HCT116 (cell line): Measurements from ENCODE around the gene DMD. TPM values are rescaled to one million over a fixed set of nuclear protein-coding genes. Genes with fewer than 3 reads are reported as not detected.

ENCODE experiments used
- ATAC-seq: fragments of 200-7000 bp; cut with Tn5 transposase; 2 replicates; pipeline ENCODE4 v1.9.1; 2020; ENCODE audit warnings: mild to moderate bottlenecking, moderate library complexity
- BruUV-seq: library from RNA; stranded (reverse); fragments of 400-500 nt; replicated peaks from 2 replicates; lab custom pipeline; 2021; lab: Mats Ljungman, UMichigan
- CTCF ChIA-PET: fragments of 300-600 bp; sonication (Branson Sonifier 250); formaldehyde crosslinking; loops from one replicate; lab custom pipeline; 2021; ENCODE audit warnings: antibody characterized with exemption; lab: Charles Lee
- POLR2A ChIA-PET: fragments of 300-600, 350-600 bp; sonication (Branson Sonifier 250); formaldehyde crosslinking; loops from one replicate; lab custom pipeline; 2021; ENCODE audit warnings: antibody characterized with exemption; lab: Charles Lee
- RAD21 ChIA-PET, 2 experiments: fragments of 300-600 bp; sonication (Branson Sonifier 250); formaldehyde crosslinking; loops; one replicate each; lab custom pipeline; 2023; ENCODE audit warnings: low total read pairs in 2 of 2; ENCODE audit not compliant: uncharacterized antibody in 2 of 2, unreplicated experiment in 2 of 2, low non-redundant PET in 1 of 2; lab: Charles Lee
- DNase-seq: peaks from one replicate; pipeline ENCODE4 v3.0.0-alpha.2; 2010; ENCODE audit warnings: low read depth, low spot score
- H2AFZ ChIP-seq: fragments of 200-600 bp; shearing (Covaris generic), sonication (generic); 2 replicates; pipeline ENCODE4 v1.6.1; 2017; ENCODE audit warnings: low read depth, mixed run types, mixed read lengths, antibody characterized with exemption, low read length; ENCODE audit not compliant: poor library complexity, severe bottlenecking
- H3K27ac ChIP-seq: 2 replicates; pipeline ENCODE4 v1.5.1; 2012; ENCODE audit warnings: low read depth, low read length
- H3K27me3 ChIP-seq: fragments of 200-600 bp; sonication (generic); 2 replicates; pipeline ENCODE4 v1.6.1; 2016; ENCODE audit warnings: mixed run types, low read length, mixed read lengths; ENCODE audit not compliant: insufficient read depth
- H3K36me3 ChIP-seq, 2 experiments: fragments of 200-500 bp in 1 of 2; fragments of 200-600 bp in 1 of 2; sonication (Bioruptor generic) in 1 of 2; sonication (generic) in 1 of 2; 2 replicates each; pipeline versions ENCODE4 v1.5.1 to v1.6.1; 2014 to 2016; ENCODE audit warnings: low read length in 2 of 2, inconsistent platforms in 1 of 2, mixed read lengths in 1 of 2, mixed run types in 1 of 2; ENCODE audit not compliant: insufficient read depth in 2 of 2, control insufficient read depth in 1 of 2
- H3K4me1 ChIP-seq, 2 experiments: fragments of 200-600 bp in 1 of 2; sonication (generic) in 1 of 2; 2 replicates each; pipeline versions ENCODE4 v1.5.1 to v1.6.1; 2012 to 2017; ENCODE audit warnings: low read length in 2 of 2, inconsistent platforms in 1 of 2, mild to moderate bottlenecking in 1 of 2, mixed read lengths in 1 of 2, mixed run types in 1 of 2, moderate library complexity in 1 of 2; ENCODE audit not compliant: insufficient read depth in 2 of 2, control insufficient read depth in 1 of 2
- H3K4me2 ChIP-seq: fragments of 200-600 bp; sonication (generic); 2 replicates; pipeline ENCODE4 v1.6.1; 2017; ENCODE audit warnings: mixed run types, low read length, mixed read lengths
- H3K4me3 ChIP-seq, 2 experiments: fragments of 200-600 bp in 1 of 2; sonication (generic) in 1 of 2; replicated peaks in 1 of 2; 2 replicates each; pipeline ENCODE4 v1.5.1; 2011 to 2016; ENCODE audit warnings: low read length in 2 of 2, control low read depth in 1 of 2, low read depth in 1 of 2, mild to moderate bottlenecking in 1 of 2, mixed read lengths in 1 of 2, mixed run types in 1 of 2
- H3K79me2 ChIP-seq: fragments of 200-600 bp; sonication (generic); 2 replicates; pipeline ENCODE4 v1.6.1; 2017; ENCODE audit warnings: mild to moderate bottlenecking, mixed run types, low read length, moderate library complexity, mixed read lengths; ENCODE audit not compliant: insufficient read depth
- H3K9ac ChIP-seq: fragments of 200-600 bp; sonication (generic); 2 replicates; pipeline ENCODE4 v1.6.1; 2016; ENCODE audit warnings: low read length, mixed read lengths
- H3K9me2 ChIP-seq: fragments of 200-600 bp; sonication (generic), shearing (Covaris generic); 2 replicates; pipeline ENCODE4 v1.6.1; 2017; ENCODE audit warnings: mixed run types, mild to moderate bottlenecking, moderate library complexity; ENCODE audit not compliant: insufficient read depth
- H3K9me3 ChIP-seq, 2 experiments: fragments of 200-500 bp in 1 of 2; fragments of 200-600 bp in 1 of 2; sonication (Bioruptor generic) in 1 of 2; sonication (generic) in 1 of 2; 2 replicates each; pipeline ENCODE4 v1.6.1; 2014 to 2017; ENCODE audit warnings: low read length in 2 of 2, mixed read lengths in 2 of 2, inconsistent platforms in 1 of 2, low read depth in 1 of 2, mild to moderate bottlenecking in 1 of 2, mixed run types in 1 of 2, moderate library complexity in 1 of 2; ENCODE audit not compliant: control insufficient read depth in 1 of 2, insufficient read depth in 1 of 2
- H4K20me1 ChIP-seq: fragments of 200-600 bp; sonication (generic), shearing (Covaris generic); 2 replicates; pipeline ENCODE4 v1.6.1; 2017; ENCODE audit warnings: mixed run types, mild to moderate bottlenecking, moderate library complexity; ENCODE audit not compliant: insufficient read depth
- ATF3 ChIP-seq: IDR thresholded peaks from 2 replicates; pipeline ENCODE4 v1.6.1; 2012
- CBX3 ChIP-seq: IDR thresholded peaks from 2 replicates; pipeline ENCODE4 v1.6.1; 2012; ENCODE audit warnings: low read depth
- CEBPB ChIP-seq: IDR thresholded peaks from 2 replicates; pipeline ENCODE4 v1.6.1; 2012; ENCODE audit warnings: low read depth
- CTCF ChIP-seq, 3 experiments: fragments of 200-600 bp in 1 of 3; sonication (generic) in 1 of 3; IDR thresholded peaks in 2 of 3; conservative IDR thresholded peaks in 1 of 3; 2 replicates each; pipeline ENCODE4 v1.5.1; 2012 to 2017; ENCODE audit warnings: low read depth in 2 of 3, low read length in 2 of 3, antibody characterized with exemption in 1 of 3, borderline replicate concordance in 1 of 3, control low read depth in 1 of 3, mild to moderate bottlenecking in 1 of 3, mixed read lengths in 1 of 3, mixed run types in 1 of 3, moderate library complexity in 1 of 3; ENCODE audit not compliant: insufficient read depth in 1 of 3
- ELF1 ChIP-seq: IDR thresholded peaks from 2 replicates; pipeline ENCODE4 v1.6.1; 2012; ENCODE audit warnings: low read depth, borderline replicate concordance
- EZH2 ChIP-seq: fragments of 200-600 bp; sonication (generic); IDR thresholded peaks from 2 replicates; pipeline ENCODE4 v1.6.1; 2017; ENCODE audit warnings: antibody characterized with exemption, mixed run types
- EZH2phosphoT487 ChIP-seq: fragments of 200-600 bp; IDR thresholded peaks from 2 replicates; pipeline ENCODE4 v1.6.1; 2018; ENCODE audit warnings: antibody characterized with exemption, borderline replicate concordance
- FOSL1 ChIP-seq: IDR thresholded peaks from 2 replicates; pipeline ENCODE4 v1.6.1; 2012; ENCODE audit warnings: low read depth
- JUND ChIP-seq: IDR thresholded peaks from 2 replicates; pipeline ENCODE4 v1.6.1; 2012
- POLR2AphosphoS5 ChIP-seq: IDR thresholded peaks from 2 replicates; pipeline ENCODE4 v1.6.1; 2011; ENCODE audit warnings: mild to moderate bottlenecking, low read depth, low read length, moderate library complexity
- RAD21 ChIP-seq: IDR thresholded peaks from 2 replicates; pipeline ENCODE4 v1.6.1; 2012; ENCODE audit warnings: low read depth, mild to moderate bottlenecking
- SIN3A ChIP-seq: IDR thresholded peaks from 2 replicates; pipeline ENCODE4 v1.6.1; 2012; ENCODE audit warnings: low read depth
- SRF ChIP-seq: IDR thresholded peaks from 2 replicates; pipeline ENCODE4 v1.6.1; 2012; ENCODE audit warnings: low read depth
- YY1 ChIP-seq: IDR thresholded peaks from 2 replicates; pipeline ENCODE4 v1.6.1; 2011; ENCODE audit warnings: low read length, low read depth, moderate library complexity, mild to moderate bottlenecking; ENCODE audit not compliant: insufficient replicate concordance; ENCODE audit errors: extremely low read depth
- ZBTB33 ChIP-seq: IDR thresholded peaks from 2 replicates; pipeline ENCODE4 v1.6.1; 2011; ENCODE audit warnings: mild to moderate bottlenecking, low read length, moderate library complexity; ENCODE audit not compliant: insufficient replicate concordance; ENCODE audit errors: extremely low read depth
- ZFX ChIP-seq: fragments of 450-650 bp; IDR thresholded peaks from 2 replicates; pipeline ENCODE4 v1.6.1; 2017
- ZNF274 ChIP-seq: fragments of 200-500 bp; sonication (Bioruptor generic); IDR thresholded peaks from 2 replicates; pipeline ENCODE4 v1.6.1; 2014; ENCODE audit warnings: mild to moderate bottlenecking, low read depth, low read length, inconsistent platforms
- intact Hi-C: fragments of 100-400 bp; cut with micrococcal nuclease; formaldehyde crosslinking; loops from 2 replicates; pipeline ENCODE4 v1.10.0; 2022
- total RNA-seq: library from RNA; stranded (reverse); gene quantifications from one replicate; pipeline ENCODE4 v1.2.1, GENCODE V29; 2021; ENCODE audit not compliant: unreplicated experiment

Gene DMD
- total RNA-seq, 1 experiment from 2014 or later = 0.05 TPM

GRCh38 chrX:32496671-32497070 is 714.7 kb downstream of the DMD start:
- H3K9me2 ChIP-seq = no peaks in the 10 kb centered on the region
- H3K27me3 ChIP-seq = no peaks in the 10 kb centered on the region
- no peak overlapping the region for H3K27ac ChIP-seq
- TF ChIP-seq FOSL1 = no peak
- no peak for TF ChIP-seq JUND
- no peak for TF ChIP-seq ZNF274
- TF ChIP-seq CBX3 = no peak
- TF ChIP-seq POLR2AphosphoS5 = no peak
- no peak for TF ChIP-seq RAD21
- no peak for TF ChIP-seq SRF
- TF ChIP-seq ATF3 = no peak
- TF ChIP-seq ELF1 = no peak
- TF ChIP-seq CTCF (IDR thresholded peaks at IDR 0.05 in 2 of 3, conservative IDR thresholded peaks at IDR 0.05 in 1 of 3; ENCODE audit: borderline replicate concordance in 1 of 3, insufficient read depth in 1 of 3, low read depth in 2 of 3, low read length in 2 of 3) = no peak
- TF ChIP-seq YY1 = no peak
- no peak for TF ChIP-seq EZH2phosphoT487
- TF ChIP-seq EZH2 = no peak
- no peak for TF ChIP-seq ZFX
- no peak for TF ChIP-seq ZBTB33
- no peak for TF ChIP-seq SIN3A
- TF ChIP-seq CEBPB = no peak
- intact Hi-C loops = no loop called here
- RAD21 ChIA-PET = no interaction called here
- CTCF ChIA-PET = no interaction called here
- DNase-seq (no peak), ATAC-seq (no peak)
- no peak overlapping the region for H3K9ac ChIP-seq
- POLR2A ChIA-PET = no interaction called here
- no peaks in the 10 kb centered on the region for H3K9me3 ChIP-seq
- BruUV-seq = no TSS peak
- H3K36me3 ChIP-seq = no peaks in the 10 kb centered on the region
- no peaks in the 10 kb centered on the region for H3K79me2 ChIP-seq
- H4K20me1 ChIP-seq = no peaks in the 10 kb centered on the region
- no peak overlapping the region for H2AFZ ChIP-seq
- H3K4me1 ChIP-seq = no peaks in the 10 kb centered on the region
- H3K4me2 ChIP-seq = no peak overlapping the region
- H3K4me3 ChIP-seq = no peak overlapping the region
